LNCaP clone FGC (cell line): ENCODE results near the gene TBC1D10A.
"Not testable (repeated sequence)": the region's sequence is repeated elsewhere in the genome, so short reads cannot be mapped to it uniquely, and the experiment has no call there.

Experiments
- DNase-seq: peaks from one replicate; pipeline ENCODE4 v3.0.0-alpha.2; 2011; ENCODE audit warnings: low read depth
- H3K4me3 ChIP-seq: 2 replicates; pipeline ENCODE4 v1.5.1; 2011; ENCODE audit warnings: mild to moderate bottlenecking, low read depth, low read length, control low read depth
- CTCF ChIP-seq: IDR thresholded peaks from 2 replicates; pipeline ENCODE4 v1.5.1; 2012; ENCODE audit warnings: mild to moderate bottlenecking; ENCODE audit not compliant: control insufficient read depth, insufficient read depth; ENCODE audit errors: extremely low read depth

Gene TBC1D10A

GRCh38 chr22:30348404-30348803 lies 21.7 kb upstream of the TBC1D10A start:
- TF ChIP-seq CTCF: no peak
- H3K4me3 ChIP-seq: no peak overlapping the region
- no peak for DNase-seq

GRCh38 chr22:30347255-30347892 lies 20.6 kb upstream of the TBC1D10A start:
- DNase-seq: no peak
- no peak for TF ChIP-seq CTCF
- no peak overlapping the region for H3K4me3 ChIP-seq

GRCh38 chr22:30344447-30345200 lies 17.9 kb upstream of the TBC1D10A start:
- H3K4me3 ChIP-seq: no peak overlapping the region
- DNase-seq: no peak

GRCh38 chr22:30340911-30341685 lies 14.4 kb upstream of the TBC1D10A start:
- TF ChIP-seq CTCF: no peak
- no peak overlapping the region for H3K4me3 ChIP-seq
- no peak for DNase-seq

More at GRCh38 chr22:30344447-30345200, 17.9 kb upstream of the TBC1D10A start:
- no peak for TF ChIP-seq CTCF

- H3K4me3 ChIP-seq: no peak overlapping the region
- TF ChIP-seq CTCF: no peak
- no peak for DNase-seq
Measured at GRCh38 chr22:30338802-30339201, 12.1 kb upstream of the TBC1D10A start.

GRCh38 chr22:30338341-30338740 lies 11.6 kb upstream of the TBC1D10A start:
- H3K4me3 ChIP-seq, DNase-seq: not testable (repeated sequence)

GRCh38 chr22:30337461-30337778 lies 10.7 kb upstream of the TBC1D10A start:
- no peak overlapping the region for H3K4me3 ChIP-seq
- DNase-seq: no peak
- no peak for TF ChIP-seq CTCF
